Measurements from ENCODE around the gene MFNG.

GRCh38 chr22:37521236-37521739 is 35.1 kb upstream of the MFNG start:
- TF ChIP-seq BCL11A (tag by site-specific recombination; IDR thresholded peaks at IDR 0.05; ENCODE audit: low read depth) = no peak
- TF ChIP-seq CTCF (tag by site-specific recombination; IDR thresholded peaks at IDR 0.05) = no peak
- no peak for TF ChIP-seq YY1 (tag by site-specific recombination; IDR thresholded peaks at IDR 0.05)
- TF ChIP-seq ZNF830 (tag by site-specific recombination; IDR thresholded peaks at IDR 0.05; ENCODE audit: low read depth) = no peak
- TF ChIP-seq ZSCAN18 (tag by site-specific recombination; IDR thresholded peaks at IDR 0.05) = no peak
- no peak for TF ChIP-seq ZNF670 (tag by site-specific recombination; IDR thresholded peaks at IDR 0.05; ENCODE audit: low read depth)
- no peak for TF ChIP-seq ZSCAN30 (tag by site-specific recombination; IDR thresholded peaks at IDR 0.05)
